GM18861 (cell line): ENCODE results near the gene UQCR11.

Source experiments
- ATAC-seq: cut with Tn5 transposase; IDR thresholded peaks from one replicate; pipeline ENCODE4 v1.9.1; 2021; ENCODE audit not compliant: unreplicated experiment

Gene UQCR11

GRCh38 chr19:1636325-1637236 is 31.3 kb upstream of the UQCR11 start:
- ATAC-seq, result no peak

DNA sequence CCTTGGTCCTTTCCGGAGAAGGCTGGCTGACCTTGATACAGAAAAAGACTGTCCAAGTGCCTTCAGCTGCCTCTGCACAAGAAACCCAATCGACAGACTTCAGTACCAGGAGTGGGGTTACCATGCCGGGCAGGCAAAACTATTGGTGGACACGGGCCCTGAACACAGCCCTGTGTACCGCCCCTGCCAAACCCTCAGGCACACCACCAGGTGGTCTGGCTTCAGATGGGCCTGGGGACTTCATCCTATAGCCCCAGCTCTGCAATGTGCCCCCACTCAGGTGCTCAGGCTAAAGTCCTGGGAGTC is 29.6 kb upstream of the UQCR11 start:
- ATAC-seq, result no peak

DNA sequence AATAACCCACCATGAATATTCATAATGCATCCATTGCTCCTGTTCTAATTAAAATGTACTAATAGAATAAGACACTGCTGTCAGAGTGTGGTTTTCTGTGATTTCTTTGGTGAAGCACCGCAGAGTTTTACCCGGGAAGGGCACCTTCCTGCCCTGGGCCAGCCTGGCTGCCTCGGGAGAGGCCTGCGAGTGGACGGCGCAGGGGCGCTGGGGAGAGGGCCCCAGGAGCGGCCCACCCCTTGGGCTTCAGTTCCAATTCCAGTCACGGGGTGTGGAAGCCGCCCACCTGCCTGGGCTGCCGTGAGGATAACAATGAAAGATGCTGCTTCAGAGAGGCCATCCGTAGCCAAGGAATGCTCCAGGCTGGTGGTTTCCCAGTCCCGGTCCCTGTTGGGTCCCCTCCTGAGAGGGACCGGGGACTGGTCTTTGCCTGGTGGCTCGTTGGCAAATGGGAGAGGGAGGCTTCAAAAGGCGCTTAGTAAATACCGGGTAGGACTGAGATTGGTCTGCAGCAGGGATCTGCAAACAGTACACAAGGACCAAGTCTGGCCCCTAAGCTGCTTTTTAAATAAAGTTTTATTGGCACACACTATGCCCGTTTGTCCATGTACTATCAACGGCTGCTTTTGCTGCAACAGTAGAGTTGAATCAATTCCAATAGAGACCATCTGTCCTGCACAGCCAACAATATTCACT is 29.1 kb upstream of the UQCR11 start:
- ATAC-seq, result no peak

DNA sequence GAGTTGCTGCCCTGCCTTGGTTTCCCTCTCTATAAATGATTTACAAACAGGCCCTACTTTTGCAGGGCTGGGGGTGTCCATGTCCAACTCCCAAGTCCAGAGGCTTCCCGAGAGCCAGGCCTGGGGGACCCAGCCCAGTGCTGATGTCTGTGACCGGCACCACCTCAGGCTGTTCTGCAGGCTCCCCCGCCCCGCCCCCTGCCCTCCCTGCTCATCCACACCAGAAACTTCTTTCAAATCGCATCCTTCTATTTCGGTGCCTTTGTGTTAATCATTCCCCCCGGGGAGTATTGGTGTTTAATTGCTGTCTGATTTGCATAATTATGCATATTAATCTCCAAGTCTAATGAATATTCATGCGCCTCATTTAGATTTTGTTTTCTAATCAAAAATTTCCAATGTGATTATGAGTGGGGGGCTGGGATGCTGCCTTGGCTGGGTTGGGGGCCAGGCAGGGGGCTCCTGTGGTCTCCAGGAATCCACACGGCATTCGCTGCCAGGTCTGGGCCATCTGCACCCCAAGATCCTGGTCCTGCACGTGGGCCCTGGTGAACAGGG is 28.1 kb upstream of the UQCR11 start:
- no peak for ATAC-seq

GRCh38 chr19:1632462-1633268 is 27.4 kb upstream of the UQCR11 start:
- ATAC-seq, result no peak

- ATAC-seq, result no peak
These were observed 26.4 kb upstream of the UQCR11 start for GRCh38 chr19:1631557-1632100.

GRCh38 chr19:1630811-1631210 is 25.5 kb upstream of the UQCR11 start:
- ATAC-seq, result no peak

GRCh38 chr19:1630012-1630411 is 24.8 kb upstream of the UQCR11 start:
- ATAC-seq, result no peak

- ATAC-seq, result no peak
These were observed 24.1 kb upstream of the UQCR11 start for GRCh38 chr19:1629256-1629808.

DNA sequence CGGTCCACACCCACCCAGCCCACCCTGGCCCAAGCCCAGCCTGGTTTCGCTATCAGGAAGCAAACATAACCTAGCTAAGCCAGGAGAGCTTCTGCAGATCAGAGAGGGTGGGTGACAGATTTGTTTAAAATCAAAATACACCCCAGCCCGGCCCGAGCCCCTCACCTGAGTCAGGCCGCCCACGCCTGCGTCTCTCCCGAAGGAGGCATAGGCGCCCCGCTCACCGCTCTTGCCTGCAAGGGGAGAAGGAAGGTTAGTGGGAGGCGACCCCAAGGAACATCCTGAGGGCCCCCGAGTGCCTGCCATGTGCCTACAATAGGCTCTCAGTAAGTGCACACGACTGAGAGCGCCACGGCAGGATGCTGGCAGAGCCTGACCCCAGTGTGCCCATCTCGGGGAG is 21.9 kb upstream of the UQCR11 start:
- no peak for ATAC-seq

GRCh38 chr19:1626417-1627010 is 21.3 kb upstream of the UQCR11 start:
- no peak for ATAC-seq

GRCh38 chr19:1624458-1624857 is 19.2 kb upstream of the UQCR11 start:
- no peak for ATAC-seq

DNA sequence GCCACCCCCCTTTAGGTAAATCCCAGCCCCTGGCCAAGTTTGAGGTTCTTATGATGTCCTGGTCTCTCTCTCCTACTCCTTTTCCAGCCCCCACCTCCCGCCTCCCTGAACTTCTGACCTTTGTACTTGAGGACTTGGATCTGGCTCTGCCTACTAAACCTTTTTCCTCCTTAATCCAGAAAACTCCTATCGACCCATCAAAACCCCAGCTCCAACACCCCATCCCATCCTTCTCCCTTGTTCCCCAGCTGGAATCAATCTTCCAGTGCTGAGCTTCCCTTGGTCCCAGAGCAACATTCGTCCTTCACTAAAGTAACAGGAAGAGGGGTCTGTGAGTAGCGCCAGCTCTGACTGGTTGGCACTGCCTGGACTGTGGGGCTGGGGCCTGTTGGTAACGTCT is 17.3 kb upstream of the UQCR11 start:
- ATAC-seq, result no peak

- ATAC-seq, result no peak
These were observed 16.7 kb upstream of the UQCR11 start for GRCh38 chr19:1622007-1622406.

GRCh38 chr19:1621574-1621973 is 16.3 kb upstream of the UQCR11 start:
- no peak for ATAC-seq

GRCh38 chr19:1621021-1621420 is 15.8 kb upstream of the UQCR11 start:
- no peak for ATAC-seq

GRCh38 chr19:1620502-1620901 is 15.2 kb upstream of the UQCR11 start:
- ATAC-seq, result no peak

DNA sequence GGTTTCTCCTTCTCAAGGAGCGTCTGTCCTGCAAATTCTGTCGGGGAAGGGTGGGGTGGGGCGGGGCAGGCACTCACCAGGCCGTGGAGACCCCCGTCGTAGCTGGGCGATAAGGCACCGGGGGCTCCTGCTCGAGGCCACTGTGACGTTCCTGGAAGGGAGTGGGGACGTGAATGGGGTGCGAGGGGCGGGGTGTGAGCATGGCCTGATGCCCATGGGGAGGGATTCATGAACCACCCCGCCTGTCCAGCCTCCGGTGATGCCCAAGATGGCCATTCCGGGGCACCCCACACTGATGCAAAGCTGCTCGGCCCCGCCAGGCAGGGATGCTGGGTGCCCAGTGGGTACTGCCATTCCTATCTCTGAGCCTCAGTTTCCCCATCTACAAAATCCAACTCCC is 14.4 kb upstream of the UQCR11 start:
- no peak for ATAC-seq

- no peak for ATAC-seq
These were observed 13.8 kb upstream of the UQCR11 start for GRCh38 chr19:1619094-1619439.
